Measurements from ENCODE around the gene ICOSLG. TPM values are rescaled to one million over a fixed set of nuclear protein-coding genes. Genes with fewer than 3 reads are reported as not detected.
"Not testable (repeated sequence)": the region's sequence is repeated elsewhere in the genome, so short reads cannot be mapped to it uniquely, and the experiment has no call there.

ICOSLG gene
- total RNA-seq, 4 donors from 2014 or later: 2.6 to 5.2 (median 3.1) TPM

GRCh38 chr21:44218461-44218860 is 22.3 kb downstream of the ICOSLG start:
- not testable (repeated sequence) for H3K36me3 ChIP-seq; H3K4me1 ChIP-seq; H3K4me3 ChIP-seq; H3K27me3 ChIP-seq; DNase-seq (ENCODE audit: low spot score in 2 of 2); H3K9me3 ChIP-seq; H3K27ac ChIP-seq
- WGBS, 2 donors: no CpG with 5 or more reads among the region's 8 CpGs

GRCh38 chr21:44211978-44212377 is 28.8 kb downstream of the ICOSLG start:
- DNase-seq (ENCODE audit: low spot score in 2 of 2): not testable (repeated sequence)
- WGBS, 2 donors: 95% methylated on average over 2 of the region's 2 CpGs; no CpG with 5 or more reads in 1 of the 2 donors

GRCh38 chr21:44211574-44211973 is 29.2 kb downstream of the ICOSLG start:
- H3K4me1 ChIP-seq; H3K27me3 ChIP-seq; DNase-seq (ENCODE audit: low spot score in 2 of 2); H3K4me3 ChIP-seq; H3K9me3 ChIP-seq; H3K27ac ChIP-seq; H3K36me3 ChIP-seq: not testable (repeated sequence)
- WGBS, 2 donors: 84% methylated on average over 3 of the region's 3 CpGs; no CpG with 5 or more reads in 1 of the 2 donors

More at GRCh38 chr21:44211978-44212377, 28.8 kb downstream of the ICOSLG start:
- not testable (repeated sequence) for H3K36me3 ChIP-seq, H3K4me3 ChIP-seq, H3K27ac ChIP-seq, H3K9me3 ChIP-seq, H3K4me1 ChIP-seq, H3K27me3 ChIP-seq

GRCh38 chr21:44207860-44208646 is 32.7 kb downstream of the ICOSLG start:
- WGBS, 2 donors: no CpG with 5 or more reads among the region's 15 CpGs
- H3K4me3 ChIP-seq; H3K4me1 ChIP-seq; H3K9me3 ChIP-seq; H3K27ac ChIP-seq; H3K27me3 ChIP-seq; H3K36me3 ChIP-seq; DNase-seq (ENCODE audit: low spot score in 2 of 2): not testable (repeated sequence)

GRCh38 chr21:44206698-44207676 is 33.8 kb downstream of the ICOSLG start:
- H3K27ac ChIP-seq; H3K4me1 ChIP-seq; H3K4me3 ChIP-seq; H3K9me3 ChIP-seq; H3K36me3 ChIP-seq; DNase-seq (ENCODE audit: low spot score in 2 of 2); H3K27me3 ChIP-seq: not testable (repeated sequence)
- no CpG with 5 or more reads among the region's 33 CpGs for WGBS, 2 donors

GRCh38 chr21:44206187-44206586 is 34.6 kb downstream of the ICOSLG start:
- WGBS, 2 donors: no CpG with 5 or more reads among the region's 24 CpGs
- DNase-seq (ENCODE audit: low spot score in 2 of 2); H3K36me3 ChIP-seq; H3K27me3 ChIP-seq; H3K9me3 ChIP-seq; H3K4me3 ChIP-seq; H3K27ac ChIP-seq; H3K4me1 ChIP-seq: not testable (repeated sequence)

GRCh38 chr21:44202590-44203299 is 38.0 kb downstream of the ICOSLG start:
- not testable (repeated sequence) for H3K36me3 ChIP-seq; H3K9me3 ChIP-seq; H3K27me3 ChIP-seq; DNase-seq (ENCODE audit: low spot score in 2 of 2); H3K4me1 ChIP-seq; H3K4me3 ChIP-seq; H3K27ac ChIP-seq
- no CpG with 5 or more reads among the region's 30 CpGs for WGBS, 2 donors

- 90% methylated on average over 11 of the region's 11 CpGs for WGBS, 2 donors
- not testable (repeated sequence) for H3K9me3 ChIP-seq; H3K36me3 ChIP-seq; DNase-seq (ENCODE audit: low spot score in 2 of 2); H3K27ac ChIP-seq; H3K4me1 ChIP-seq; H3K4me3 ChIP-seq; H3K27me3 ChIP-seq
Measured at GRCh38 chr21:44199997-44200396, 40.7 kb downstream of the ICOSLG start.

GRCh38 chr21:44199448-44199847 is 41.3 kb downstream of the ICOSLG start:
- Histone ChIP-seq H3K4me3 (no peak overlapping the region), H3K27ac (no peak overlapping the region), H3K27me3 (no peaks in the 10 kb centered on the region), H3K4me1 (peaks cover 0 to 2% (median 0%) of the 10 kb centered on the region in 4 donors), H3K36me3 (no peaks in the 10 kb centered on the region), H3K9me3 (no peaks in the 10 kb centered on the region)
- DNase-seq (ENCODE audit: low spot score in 2 of 2): no peak
- no peak for TF ChIP-seq CTCF (IDR thresholded peaks at IDR 0.05)
- TF ChIP-seq POLR2A (IDR thresholded peaks at IDR 0.05): no peak
- no peak for TF ChIP-seq EP300 (IDR thresholded peaks at IDR 0.05)
- WGBS, 2 donors: 77 to 82% methylated on average over 15 of the region's 15 CpGs

GRCh38 chr21:44197156-44197516 is 43.6 kb downstream of the ICOSLG start:
- H3K9me3 ChIP-seq, H3K4me1 ChIP-seq, H3K27me3 ChIP-seq, H3K4me3 ChIP-seq, H3K36me3 ChIP-seq: not testable (repeated sequence)
- peak in 1 of 2 donors; percentile 15 for DNase-seq (ENCODE audit: low spot score in 2 of 2)
- H3K27ac ChIP-seq: peak overlapping the region in 1 of 4 donors; percentile 37
- WGBS, 2 donors: 62% methylated on average over 9 of the region's 21 CpGs; no CpG with 5 or more reads in 1 of the 2 donors
